ENCODE results near the gene PTK6. TPM values are rescaled to one million over a fixed set of nuclear protein-coding genes. Genes with fewer than 3 reads are reported as not detected.

Gene PTK6
- total RNA-seq, 1 donor from 2014 or later = 0.12 TPM

DNA sequence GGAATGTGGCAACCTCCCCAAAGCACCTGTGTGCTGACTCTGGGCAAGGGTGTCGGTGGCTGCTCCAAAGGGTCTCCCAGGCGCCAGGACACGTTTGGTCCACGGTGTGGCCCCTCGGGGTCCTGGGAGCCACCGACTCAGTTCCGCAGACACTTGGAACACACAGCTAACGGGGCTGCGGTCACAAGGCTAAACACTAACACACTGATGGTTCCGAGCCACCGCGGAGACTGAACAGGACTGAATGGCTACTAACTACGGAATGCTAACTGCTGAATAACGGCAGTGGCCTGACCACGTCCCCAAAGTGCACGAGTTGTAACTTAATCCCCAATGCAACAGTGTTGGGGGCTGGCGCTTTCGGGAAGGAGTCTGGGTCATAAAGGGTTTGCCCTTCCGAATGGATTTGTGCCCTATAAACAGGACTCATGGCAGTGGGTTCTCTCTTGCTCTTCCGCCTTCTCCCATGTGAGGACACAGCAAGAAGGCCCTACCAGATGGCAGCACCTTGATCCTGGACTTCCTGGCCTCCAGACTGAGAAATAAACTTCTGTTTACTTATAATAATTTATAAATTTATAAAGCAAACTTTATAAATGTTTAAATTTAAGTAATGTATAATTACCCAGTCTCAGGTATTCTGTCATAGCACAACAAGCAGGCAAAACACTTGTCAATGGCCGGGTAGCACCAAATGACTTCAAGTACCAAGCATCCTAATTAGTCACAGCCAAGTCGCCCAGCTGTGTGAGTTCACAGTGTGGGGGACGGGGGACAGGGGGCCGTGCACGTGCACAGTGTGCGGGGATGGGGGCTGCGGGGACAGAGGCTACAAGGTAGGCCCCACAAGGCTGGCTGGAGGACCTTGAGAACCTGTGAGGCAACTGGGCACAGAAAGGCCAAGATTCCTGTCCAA, 36.0 kb downstream of the PTK6 start:
- H3K27me3 Mint-ChIP-seq = peaks cover 35% of the 10 kb centered on the region
- no peak for DNase-seq (ENCODE audit: extremely low spot score, unreplicated experiment)
- H3K27ac Mint-ChIP-seq = no peak overlapping the region
- H3K4me1 Mint-ChIP-seq (ENCODE audit: unreplicated experiment) = no peaks in the 10 kb centered on the region
- H3K4me3 Mint-ChIP-seq = peak overlapping the region; percentile 67
- H3K36me3 Mint-ChIP-seq = no peaks in the 10 kb centered on the region
- peaks cover 5% of the 10 kb centered on the region for H3K9me3 Mint-ChIP-seq
- TF ChIP-seq, protein P1, sequence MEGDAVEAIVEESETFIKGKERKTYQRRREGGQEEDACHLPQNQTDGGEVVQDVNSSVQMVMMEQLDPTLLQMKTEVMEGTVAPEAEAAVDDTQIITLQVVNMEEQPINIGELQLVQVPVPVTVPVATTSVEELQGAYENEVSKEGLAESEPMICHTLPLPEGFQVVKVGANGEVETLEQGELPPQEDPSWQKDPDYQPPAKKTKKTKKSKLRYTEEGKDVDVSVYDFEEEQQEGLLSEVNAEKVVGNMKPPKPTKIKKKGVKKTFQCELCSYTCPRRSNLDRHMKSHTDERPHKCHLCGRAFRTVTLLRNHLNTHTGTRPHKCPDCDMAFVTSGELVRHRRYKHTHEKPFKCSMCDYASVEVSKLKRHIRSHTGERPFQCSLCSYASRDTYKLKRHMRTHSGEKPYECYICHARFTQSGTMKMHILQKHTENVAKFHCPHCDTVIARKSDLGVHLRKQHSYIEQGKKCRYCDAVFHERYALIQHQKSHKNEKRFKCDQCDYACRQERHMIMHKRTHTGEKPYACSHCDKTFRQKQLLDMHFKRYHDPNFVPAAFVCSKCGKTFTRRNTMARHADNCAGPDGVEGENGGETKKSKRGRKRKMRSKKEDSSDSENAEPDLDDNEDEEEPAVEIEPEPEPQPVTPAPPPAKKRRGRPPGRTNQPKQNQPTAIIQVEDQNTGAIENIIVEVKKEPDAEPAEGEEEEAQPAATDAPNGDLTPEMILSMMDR (conservative IDR thresholded peaks at IDR 0.05) = no peak

DNA sequence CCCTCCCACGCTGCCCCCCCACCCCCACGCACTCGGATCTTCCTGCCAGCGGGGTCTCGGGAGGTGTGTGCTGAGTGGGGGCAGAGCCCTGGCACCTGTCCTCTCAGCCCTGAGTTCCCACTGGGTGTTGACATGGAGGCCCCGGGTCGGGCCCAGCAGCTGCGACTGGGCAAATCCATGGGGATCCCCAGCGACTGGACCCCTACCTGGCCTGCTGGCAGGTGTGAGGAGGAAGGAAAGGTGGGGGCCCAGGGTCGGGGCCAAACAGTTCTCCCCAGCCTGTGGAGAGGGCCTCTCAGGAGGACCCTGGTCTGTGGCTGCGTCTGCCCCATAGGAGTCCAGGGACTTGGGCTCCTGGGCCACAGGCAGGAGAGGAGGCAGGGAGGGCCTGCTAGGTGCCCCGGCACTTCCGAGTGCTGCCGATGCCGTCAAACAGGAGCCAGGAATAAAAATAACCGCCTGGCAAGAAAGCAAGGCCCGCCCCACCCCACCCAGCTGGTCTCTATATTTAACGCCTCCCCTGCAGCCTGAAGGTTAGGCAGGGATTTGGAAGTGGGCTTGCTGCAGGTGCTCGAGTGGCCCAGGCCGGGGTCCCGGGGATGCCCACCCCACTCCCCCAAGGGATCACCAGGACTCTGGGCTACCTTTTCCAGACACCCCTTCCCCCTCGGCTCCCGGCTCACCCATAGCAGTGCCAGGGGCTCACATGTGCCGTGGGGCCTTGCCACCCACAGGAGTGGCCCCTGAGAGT, 36.9 kb downstream of the PTK6 start:
- Mint-ChIP-seq H3K27ac (no peak overlapping the region), H3K27me3 (peaks cover 36% of the 10 kb centered on the region), H3K4me3 (no peak overlapping the region), H3K36me3 (no peaks in the 10 kb centered on the region), H3K4me1 (ENCODE audit: unreplicated experiment) (no peaks in the 10 kb centered on the region), H3K9me3 (peaks cover 5% of the 10 kb centered on the region)
- peak; percentile 67 for DNase-seq (ENCODE audit: extremely low spot score, unreplicated experiment)
- TF ChIP-seq, protein P1 (conservative IDR thresholded peaks at IDR 0.05) = no peak

DNA sequence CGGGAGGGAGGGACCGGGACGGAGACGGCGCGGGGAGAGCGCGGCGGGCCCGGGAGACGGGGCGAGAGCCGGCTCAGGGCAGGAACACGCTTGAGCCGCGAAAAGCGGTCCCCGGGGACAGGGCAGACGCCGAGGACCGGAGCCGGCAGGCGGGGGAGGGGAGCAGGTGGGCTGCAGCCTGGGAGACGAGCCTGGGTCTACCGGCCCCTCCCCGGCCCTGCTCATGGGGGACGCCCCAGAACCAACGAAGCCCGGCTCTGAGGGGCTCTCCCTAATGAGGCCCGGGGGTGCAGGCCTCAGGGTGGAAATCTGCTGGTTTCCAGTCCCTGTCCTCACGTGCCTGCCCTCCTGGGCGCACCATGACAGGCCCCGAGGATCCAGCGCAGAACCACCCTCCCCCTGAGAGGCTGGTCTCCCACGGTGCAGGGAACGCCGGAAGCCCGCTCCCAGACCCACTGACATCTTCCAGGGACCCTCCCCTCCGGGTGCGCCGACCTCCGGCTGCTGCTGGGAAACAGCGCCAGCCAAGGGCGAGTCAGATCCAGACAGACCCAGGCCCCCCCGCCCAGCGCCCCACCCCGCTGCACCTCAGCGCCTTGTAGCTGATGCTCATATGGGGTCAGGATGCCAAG, 37.7 kb downstream of the PTK6 start:
- Mint-ChIP-seq H3K27me3 (peaks cover 28% of the 10 kb centered on the region), H3K4me3 (no peak overlapping the region), H3K36me3 (no peaks in the 10 kb centered on the region)

DNA sequence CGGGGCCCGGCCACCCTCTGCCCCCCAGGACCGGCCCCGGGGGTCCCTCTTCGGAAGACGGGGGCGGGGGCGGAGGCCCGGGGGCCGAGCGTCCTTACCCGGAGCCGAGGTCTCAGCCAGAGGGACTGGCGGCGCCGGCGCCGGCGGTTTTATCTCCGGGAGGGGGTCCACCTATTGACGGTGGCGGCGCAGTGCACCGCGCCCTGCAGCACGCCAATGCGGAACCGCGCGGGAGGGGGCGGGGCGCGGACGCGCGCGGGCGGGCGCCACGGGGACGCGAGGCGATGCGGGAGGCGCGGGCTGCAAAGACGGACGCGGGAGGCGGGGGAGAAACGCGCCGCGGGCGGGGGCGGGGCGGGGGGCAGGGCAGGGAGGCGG, 38.2 kb downstream of the PTK6 start, which contains the start of gene EEF1A2:
Gene EEF1A2, minus strand, starts transcription at position 124 of the 378 bp plus-strand sequence. CDS start 1,320 bp downstream, outside the sequence.
- Mint-ChIP-seq H3K4me3 (peak within 1 kb of the TSS; percentile 62), H3K36me3 (no peaks in the 10 kb centered on the region), H3K4me1 (ENCODE audit: unreplicated experiment) (no peaks in the 10 kb centered on the region), H3K9me3 (no peaks in the 10 kb centered on the region), H3K27me3 (peaks cover 25% of the 10 kb centered on the region), H3K27ac (no peak within 1 kb of the TSS)
- peak; percentile 66 for DNase-seq (ENCODE audit: extremely low spot score, unreplicated experiment)
- TF ChIP-seq, protein P1 (conservative IDR thresholded peaks at IDR 0.05) = no peak

More for the DNA sequence above, 37.7 kb downstream of the PTK6 start:
- Mint-ChIP-seq H3K9me3 (no peaks in the 10 kb centered on the region), H3K4me1 (ENCODE audit: unreplicated experiment) (no peaks in the 10 kb centered on the region), H3K27ac (no peak overlapping the region)
- TF ChIP-seq, protein P1 (conservative IDR thresholded peaks at IDR 0.05) = no peak
- DNase-seq (ENCODE audit: extremely low spot score, unreplicated experiment) = peak; percentile 64
